NB4 (cell line): ENCODE results near the gene MYH4.

Experiments used
- DNase-seq: peaks from one replicate; pipeline ENCODE4 v3.0.0; 2010; ENCODE audit warnings: low read depth
- H3K4me3 ChIP-seq: one replicate; pipeline ENCODE4 v1.5.1; 2011; ENCODE audit warnings: mild to moderate bottlenecking, low read depth, low read length, moderate library complexity
- CTCF ChIP-seq: IDR thresholded peaks from one replicate; pipeline ENCODE4 v1.5.1; 2012; ENCODE audit warnings: low read depth, low read length
- MAX ChIP-seq: IDR thresholded peaks from 2 replicates; pipeline ENCODE4 v1.6.1; 2011; ENCODE audit warnings: low read depth, low read length
- MYC ChIP-seq: IDR thresholded peaks from 2 replicates; pipeline ENCODE4 v1.6.1; 2011; ENCODE audit warnings: low read depth, low read length
- POLR2A ChIP-seq: IDR thresholded peaks from 2 replicates; pipeline ENCODE4 v1.6.1; 2011; ENCODE audit warnings: mild to moderate bottlenecking; ENCODE audit not compliant: insufficient read length; ENCODE audit errors: extremely low read depth

The MYH4 gene

GRCh38 chr17:10396524-10397163 is 72.7 kb downstream of the MYH4 start:
- no peak for DNase-seq
- no peak overlapping the region for H3K4me3 ChIP-seq
- TF ChIP-seq POLR2A, result no peak
- no peak for TF ChIP-seq MAX
- TF ChIP-seq MYC, result no peak
- TF ChIP-seq CTCF, result no peak

- H3K4me3 ChIP-seq, result no peak overlapping the region
- DNase-seq, result no peak
- TF ChIP-seq MYC (no peak), CTCF (no peak), MAX (no peak), POLR2A (no peak)
These were observed 75.0 kb downstream of the MYH4 start for GRCh38 chr17:10394201-10394887.
